22Rv1 (cell line): Measurements from ENCODE around the gene DGUOK.

Experiments used
- CTCF ChIP-seq: fragments of 450-650 bp; IDR thresholded peaks from 2 replicates; pipeline ENCODE4 v1.5.1; 2017; ENCODE audit warnings: mild to moderate bottlenecking
- ZFX ChIP-seq: fragments of 450-650 bp; IDR thresholded peaks from 2 replicates; pipeline ENCODE4 v1.6.1; 2017; ENCODE audit warnings: antibody characterized with exemption, borderline replicate concordance

- TF ChIP-seq CTCF (no peak), ZFX (no peak)
Observed at GRCh38 chr2:73925033-73925704, 1.5 kb upstream of the DGUOK start.
